SIG-M5 treated with dmso at 0.1 percent for 504 hours (cell line): ENCODE data around the gene KIF16B.
A peak's percentile ranks its signal among the peaks of the same experiment; 100 is the strongest.

Experiments
- DNase-seq: peaks from one replicate; lab custom pipeline; 2025; ENCODE audit not compliant: unreplicated experiment; lab: John Stamatoyannopoulos, UW

KIF16B gene

GRCh38 chr20:16554766-16555543 lies 18.3 kb downstream of the KIF16B start:
- DNase-seq, result no peak

GRCh38 chr20:16553684-16554083 lies 19.6 kb downstream of the KIF16B start:
- DNase-seq, result no peak

GRCh38 chr20:16553101-16553500 lies 20.1 kb downstream of the KIF16B start:
- no peak for DNase-seq

GRCh38 chr20:16552015-16552414 lies 21.2 kb downstream of the KIF16B start:
- no peak for DNase-seq

- no peak for DNase-seq
Observed at GRCh38 chr20:16551607-16552006, 21.6 kb downstream of the KIF16B start.

- no peak for DNase-seq
Observed at GRCh38 chr20:16548068-16548672, 25.1 kb downstream of the KIF16B start.

GRCh38 chr20:16544949-16545348 lies 28.3 kb downstream of the KIF16B start:
- no peak for DNase-seq

- no peak for DNase-seq
Observed at GRCh38 chr20:16542477-16542876, 30.8 kb downstream of the KIF16B start.

GRCh38 chr20:16541878-16542277 lies 31.4 kb downstream of the KIF16B start:
- no peak for DNase-seq

- DNase-seq, result no peak
Observed at GRCh38 chr20:16541226-16541625, 32.0 kb downstream of the KIF16B start.

- DNase-seq, result no peak
Observed at GRCh38 chr20:16539280-16540021, 33.8 kb downstream of the KIF16B start.

- no peak for DNase-seq
Observed at GRCh38 chr20:16538779-16539178, 34.5 kb downstream of the KIF16B start.

- no peak for DNase-seq
Observed at GRCh38 chr20:16537918-16538317, 35.3 kb downstream of the KIF16B start.

- DNase-seq, result no peak
Observed at GRCh38 chr20:16537025-16537665, 36.1 kb downstream of the KIF16B start.

GRCh38 chr20:16535277-16535676 lies 38.0 kb downstream of the KIF16B start:
- DNase-seq, result no peak

- no peak for DNase-seq
Observed at GRCh38 chr20:16533502-16533901, 39.7 kb downstream of the KIF16B start.

- no peak for DNase-seq
Observed at GRCh38 chr20:16531485-16531884, 41.8 kb downstream of the KIF16B start.

GRCh38 chr20:16530201-16530681 lies 43.0 kb downstream of the KIF16B start:
- DNase-seq, result no peak

- peak; percentile 83 for DNase-seq
Observed at GRCh38 chr20:16528078-16528477, 45.2 kb downstream of the KIF16B start.

GRCh38 chr20:16527438-16527837 lies 45.8 kb downstream of the KIF16B start:
- no peak for DNase-seq
